Measurements from ENCODE around the gene EGLN1. TPM values are rescaled to one million over a fixed set of nuclear protein-coding genes. Genes with fewer than 3 reads are reported as not detected.

Gene EGLN1
- polyA plus RNA-seq, 3 donors = 43.8 to 46.2 (median 46.0) TPM

DNA sequence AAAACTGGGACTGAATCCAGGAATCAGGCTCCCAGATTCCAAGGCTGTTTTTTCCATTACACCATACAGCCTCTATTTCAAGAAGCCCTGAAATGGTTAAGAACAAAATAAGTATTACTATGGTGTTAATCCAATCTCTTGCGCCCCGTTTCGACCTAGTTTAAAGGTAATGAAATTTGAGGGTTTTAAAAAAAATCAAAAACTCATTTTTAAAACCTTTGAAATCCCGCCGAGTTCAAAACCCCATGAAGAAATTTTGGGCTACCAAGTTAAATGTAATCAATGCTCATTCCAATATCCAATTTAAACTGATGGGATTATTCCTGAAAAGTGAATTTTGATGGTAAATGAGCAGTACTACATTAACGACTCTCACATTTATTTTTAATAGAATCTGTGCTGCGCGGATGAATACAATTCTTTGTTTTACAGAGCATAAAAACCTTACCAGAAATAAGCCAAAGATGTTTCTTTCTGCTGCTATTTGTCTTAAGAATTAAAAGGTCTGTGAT, 767 bp upstream of the EGLN1 start:
- DNase-seq (ENCODE audit: low read depth in 3 of 3, low spot score in 2 of 3) = no peak

GRCh38 chr1:231421546-231421970, 529 bp downstream of the EGLN1 start:
- no peak for DNase-seq (ENCODE audit: low read depth in 3 of 3, low spot score in 2 of 3)

DNA sequence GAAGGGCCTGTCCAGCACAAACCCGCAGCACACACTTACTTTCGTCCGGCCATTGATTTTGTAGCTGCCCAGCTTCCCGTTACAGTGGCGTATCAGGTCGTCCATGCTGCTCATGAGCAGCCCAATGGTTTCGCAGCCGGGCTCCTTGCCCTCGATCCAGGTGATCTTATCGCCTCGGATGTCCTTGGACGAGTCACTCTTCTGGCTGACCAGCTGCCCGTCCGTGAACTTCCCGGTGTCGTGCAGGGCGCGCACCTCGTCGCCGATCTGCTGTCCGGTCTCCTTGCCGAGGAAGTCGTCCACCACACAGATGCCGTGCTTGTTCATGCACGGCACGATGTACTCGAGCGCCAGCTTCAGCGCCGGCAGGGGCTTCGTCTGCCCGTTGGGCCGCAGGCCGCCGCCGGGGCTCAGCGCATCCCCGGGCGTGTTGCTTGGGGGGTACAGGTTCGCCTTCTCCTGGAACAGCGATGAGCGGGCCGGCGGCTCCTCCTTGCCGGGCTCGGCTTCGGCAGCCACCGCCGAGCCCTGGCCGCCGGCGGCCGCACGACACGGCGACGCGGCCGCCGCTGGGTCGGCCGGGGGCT, 1.0 kb downstream of the EGLN1 start:
- DNase-seq (ENCODE audit: low read depth in 3 of 3, low spot score in 2 of 3) = no peak

GRCh38 chr1:231420299-231420958, 1.7 kb downstream of the EGLN1 start:
- DNase-seq (ENCODE audit: low read depth in 3 of 3, low spot score in 2 of 3) = no peak

DNA sequence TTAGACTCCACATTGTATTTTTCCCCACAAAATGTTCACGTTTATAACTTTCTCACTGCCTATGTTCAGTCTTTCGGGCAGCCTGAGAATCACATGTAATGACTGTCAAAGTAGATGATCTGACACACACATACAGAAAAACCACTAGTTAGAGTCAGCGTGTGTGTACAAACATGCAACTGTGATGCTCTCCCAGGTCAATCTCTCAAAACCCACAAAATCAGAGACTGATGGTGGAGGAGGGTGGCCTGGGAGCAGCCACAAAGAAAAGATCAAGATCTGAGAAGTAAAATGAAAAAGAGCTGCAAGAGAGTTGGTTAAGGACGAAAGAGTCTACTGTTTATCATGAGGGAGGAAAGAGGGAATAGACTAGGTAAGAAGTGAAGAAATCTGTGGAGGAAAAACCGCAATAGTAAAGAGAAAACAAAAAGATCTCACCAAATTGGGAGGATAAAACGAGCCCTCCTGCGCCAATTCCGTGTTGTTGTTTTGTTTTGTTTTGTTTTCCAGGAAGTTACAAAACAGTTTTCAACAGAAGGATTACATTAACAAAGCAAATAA, 2.3 kb downstream of the EGLN1 start:
- DNase-seq (ENCODE audit: low read depth in 3 of 3, low spot score in 2 of 3) = no peak

GRCh38 chr1:231419147-231419546, 2.9 kb downstream of the EGLN1 start:
- no peak for DNase-seq (ENCODE audit: low read depth in 3 of 3, low spot score in 2 of 3)

GRCh38 chr1:231418741-231419107, 3.4 kb downstream of the EGLN1 start:
- no peak for DNase-seq (ENCODE audit: low read depth in 3 of 3, low spot score in 2 of 3)

DNA sequence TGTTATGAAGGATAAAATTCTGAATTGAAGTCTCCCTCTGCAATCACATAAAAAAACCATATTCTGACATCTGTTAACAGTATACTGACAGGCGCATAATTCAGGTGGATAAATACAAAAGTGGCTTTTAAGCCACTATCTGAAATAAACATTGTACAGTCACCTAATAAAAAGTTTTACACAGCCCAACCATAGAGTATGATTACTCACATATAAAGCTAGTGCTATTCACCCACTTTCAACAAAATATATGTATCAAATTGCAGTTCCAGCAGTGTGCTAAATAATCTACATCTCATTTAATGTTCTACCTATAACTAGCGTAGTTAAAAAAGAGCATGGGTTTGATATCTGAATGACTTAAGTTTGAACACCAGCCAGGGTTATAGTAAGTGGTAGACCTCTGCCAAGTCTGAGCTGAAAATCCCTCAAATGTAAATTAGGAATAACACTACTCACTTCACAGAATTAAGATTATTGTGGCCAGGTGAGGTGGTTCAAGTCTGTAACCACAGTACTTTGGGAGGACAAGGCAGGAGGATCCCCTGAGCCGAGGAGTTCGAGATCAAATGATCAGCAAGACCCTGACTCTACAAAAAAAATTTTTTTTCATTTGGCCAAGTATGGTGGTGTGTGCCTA, 3.9 kb downstream of the EGLN1 start:
- no peak for DNase-seq (ENCODE audit: low read depth in 3 of 3, low spot score in 2 of 3)

DNA sequence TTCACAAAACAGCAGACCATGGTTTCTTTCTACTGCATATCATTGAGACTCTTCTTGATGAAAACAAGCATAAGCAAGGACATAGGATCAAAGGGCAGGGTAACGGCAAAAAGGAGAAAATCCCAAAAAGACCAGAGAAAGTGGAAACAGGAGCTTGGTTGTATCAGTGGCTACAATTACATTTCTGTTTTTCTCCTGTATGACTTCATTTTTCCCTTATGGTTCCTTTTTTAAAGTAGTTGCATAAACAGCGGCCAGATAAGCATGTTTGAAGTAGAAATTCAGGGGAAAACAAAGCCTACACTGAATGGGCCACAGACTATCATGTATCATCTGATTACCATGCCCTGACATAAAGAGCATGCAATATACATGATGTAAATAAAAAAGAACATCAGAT, 4.6 kb downstream of the EGLN1 start:
- no peak for DNase-seq (ENCODE audit: low read depth in 3 of 3, low spot score in 2 of 3)

DNA sequence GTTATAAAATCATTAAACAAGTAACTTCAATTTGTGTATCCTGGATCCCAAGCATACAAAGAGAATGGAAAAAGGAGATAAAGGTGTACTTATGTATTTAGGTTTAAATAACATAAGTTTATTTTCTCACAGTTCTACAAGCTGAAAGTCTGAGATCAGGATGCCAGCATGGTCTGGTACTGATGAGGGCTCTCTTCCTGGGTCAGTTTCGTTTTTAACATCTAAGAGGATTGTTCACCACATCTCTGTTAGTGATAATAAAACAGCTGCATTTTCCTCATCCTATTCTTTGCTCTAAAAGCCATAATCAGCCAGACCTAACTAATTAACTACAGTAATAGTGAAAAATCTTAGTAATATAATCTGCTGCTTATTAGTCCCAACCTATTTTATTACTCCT, 5.2 kb downstream of the EGLN1 start:
- DNase-seq (ENCODE audit: low read depth in 3 of 3, low spot score in 2 of 3) = no peak

DNA sequence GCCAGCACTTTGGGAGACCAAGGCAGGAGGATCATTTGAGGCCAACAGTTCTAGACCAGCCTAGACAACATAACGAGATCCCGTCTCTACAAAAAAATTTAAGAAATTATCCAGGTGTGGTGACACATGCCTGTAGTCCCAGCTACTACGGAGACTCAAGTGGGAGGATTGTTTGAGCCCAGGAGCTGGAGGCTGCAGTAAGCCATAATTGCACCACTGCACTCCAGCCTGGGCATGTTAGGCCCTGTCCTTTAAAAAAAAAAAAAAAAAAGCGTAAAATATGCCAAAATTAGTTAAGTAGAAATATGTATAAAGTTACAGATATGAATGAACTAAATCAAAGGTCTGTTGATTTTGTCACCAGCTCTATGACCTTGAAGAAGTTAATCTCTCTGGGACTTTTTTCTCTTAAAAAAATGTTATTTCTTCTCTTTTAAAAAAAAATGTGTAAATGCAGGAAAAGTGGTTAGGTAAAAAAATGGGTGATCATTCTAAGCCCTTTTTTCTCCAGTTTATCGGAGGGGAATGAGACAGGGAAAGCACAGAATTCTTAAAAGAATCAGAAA, 7.0 kb downstream of the EGLN1 start:
- DNase-seq (ENCODE audit: low read depth in 3 of 3, low spot score in 2 of 3) = no peak

- DNase-seq (ENCODE audit: low read depth in 3 of 3, low spot score in 2 of 3) = no peak
These were observed 7.6 kb downstream of the EGLN1 start for GRCh38 chr1:231414260-231415016.

GRCh38 chr1:231413749-231414082, 8.4 kb downstream of the EGLN1 start:
- no peak for DNase-seq (ENCODE audit: low read depth in 3 of 3, low spot score in 2 of 3)

DNA sequence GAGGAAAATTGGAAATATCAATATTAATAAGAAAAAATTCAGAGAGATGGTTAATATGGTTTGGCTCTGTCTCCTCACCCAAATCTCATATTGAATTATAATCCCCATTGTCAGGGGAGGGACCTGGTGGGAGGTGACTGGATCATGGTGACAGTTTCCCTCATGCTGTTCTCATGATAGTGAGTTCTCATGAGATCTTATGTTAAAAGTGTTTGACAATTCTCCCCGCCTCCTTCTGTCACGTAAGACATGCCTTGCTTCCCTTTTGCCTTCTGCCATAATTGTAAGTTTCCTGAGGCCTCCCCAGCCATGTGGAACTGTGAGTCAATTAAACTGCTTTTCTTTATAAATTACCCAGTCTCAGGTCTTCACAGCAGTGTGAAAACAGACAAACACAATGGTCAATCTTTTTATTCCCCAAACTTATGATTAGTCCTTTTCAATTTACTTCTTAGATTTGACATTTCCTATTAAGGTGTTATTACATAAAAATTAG, 11.0 kb downstream of the EGLN1 start:
- no peak for DNase-seq (ENCODE audit: low read depth in 3 of 3, low spot score in 2 of 3)

- no peak for DNase-seq (ENCODE audit: low read depth in 3 of 3, low spot score in 2 of 3)
These were observed 12.0 kb downstream of the EGLN1 start for GRCh38 chr1:231410036-231410612.

DNA sequence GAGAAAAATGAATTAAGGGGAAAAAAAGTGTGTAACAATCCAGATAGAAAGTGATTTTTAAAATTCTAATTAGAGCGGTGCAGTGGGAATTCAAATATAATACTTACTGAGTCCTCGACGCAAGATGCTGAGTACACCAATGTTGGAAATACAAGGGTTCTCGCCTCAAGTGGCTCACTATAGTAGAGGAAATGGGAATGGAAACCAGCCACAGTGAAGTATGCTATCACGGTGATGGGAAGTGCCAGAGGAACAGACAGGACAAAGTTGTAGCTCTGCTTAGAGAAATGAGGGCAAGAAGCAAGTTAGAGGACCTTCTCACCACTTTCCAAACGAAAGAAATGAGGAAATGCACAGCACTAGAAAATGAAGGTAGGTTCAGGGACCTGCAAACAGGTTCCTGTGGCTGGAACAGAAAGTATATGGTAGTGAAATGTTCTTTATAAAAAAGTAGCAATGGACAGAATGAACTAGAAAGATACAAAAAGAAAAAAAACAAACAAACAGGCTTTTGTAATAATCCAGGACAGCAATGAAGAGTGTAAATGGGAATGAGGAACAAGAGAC, 13.5 kb downstream of the EGLN1 start:
- no peak for DNase-seq (ENCODE audit: low read depth in 3 of 3, low spot score in 2 of 3)

GRCh38 chr1:231407547-231408396, 14.3 kb downstream of the EGLN1 start:
- no peak for DNase-seq (ENCODE audit: low read depth in 3 of 3, low spot score in 2 of 3)

DNA sequence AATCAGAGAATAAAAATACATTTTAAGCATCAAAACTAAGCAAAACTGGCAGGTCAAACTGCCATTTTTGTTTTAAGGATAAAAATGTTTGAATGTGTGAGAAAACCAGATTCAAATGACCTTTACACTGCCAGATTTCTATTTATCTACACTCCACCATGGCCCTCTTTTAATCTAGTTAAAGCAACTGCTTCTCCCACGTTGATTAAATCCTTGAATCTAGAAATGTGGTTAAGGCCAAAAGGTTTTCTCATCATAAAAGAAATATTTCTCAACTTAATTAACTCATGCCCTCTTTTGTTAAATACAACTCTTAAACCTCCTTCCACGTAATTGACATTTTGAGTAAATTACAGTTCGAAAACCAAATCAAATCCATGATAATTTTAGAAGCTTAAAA, 15.0 kb downstream of the EGLN1 start:
- no peak for DNase-seq (ENCODE audit: low read depth in 3 of 3, low spot score in 2 of 3)

DNA sequence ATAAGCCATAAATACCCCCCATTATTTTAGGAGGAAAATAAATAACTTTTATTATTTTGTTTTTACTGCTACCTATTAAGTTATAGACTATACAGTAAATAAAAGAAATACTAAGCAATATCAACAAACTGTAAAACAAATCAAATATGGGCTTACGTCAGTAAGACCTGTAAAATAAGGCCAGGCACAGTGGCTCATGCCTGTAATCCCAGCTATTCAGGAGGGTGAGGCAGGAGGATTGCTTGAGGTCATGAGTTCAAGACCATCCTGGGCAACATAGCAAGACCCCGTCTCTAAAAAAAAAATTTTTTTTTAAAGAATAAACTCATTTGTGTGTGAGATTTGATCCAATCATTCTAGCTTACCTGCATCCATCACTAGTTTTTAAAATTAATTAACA, 17.8 kb downstream of the EGLN1 start:
- DNase-seq (ENCODE audit: low read depth in 3 of 3, low spot score in 2 of 3) = no peak
